ENCODE measurements around the gene EGF. TPM values are rescaled to one million over a fixed set of nuclear protein-coding genes. Genes with fewer than 3 reads are reported as not detected.

Gene EGF
- total and polyA plus RNA-seq, 3 donors from 2014 or later: 0.79 to 1.3 (median 0.87) TPM

DNA sequence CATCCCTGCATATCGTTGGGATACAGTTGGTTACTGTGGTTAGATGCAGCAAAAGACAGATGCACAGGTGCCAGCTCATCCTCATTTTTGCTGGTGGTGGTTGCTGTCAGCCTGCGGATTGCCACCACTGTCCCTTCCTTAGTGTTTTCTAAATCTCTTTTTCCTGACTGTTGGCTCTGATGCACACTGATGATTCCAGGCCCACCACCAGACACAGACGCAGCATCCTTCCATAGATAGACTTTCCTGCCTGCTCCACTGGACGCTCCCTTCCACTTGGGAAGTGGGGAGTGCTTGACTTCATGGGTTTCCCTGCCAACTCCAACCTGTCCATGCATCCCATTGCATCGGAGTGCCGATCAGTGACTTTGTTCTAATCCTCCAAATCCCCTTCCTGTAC is 101.5 kb downstream of the EGF start:
- Histone ChIP-seq H3K36me3 (ENCODE audit: low read depth, missing control alignments) (no peaks in the 10 kb centered on the region), H3K27ac (no peak overlapping the region), H3K27me3 (no peaks in the 10 kb centered on the region), H3K4me1 (no peaks in the 10 kb centered on the region), H3K4me3 (no peak overlapping the region), H3K9me3 (no peaks in the 10 kb centered on the region)
- no peak for DNase-seq
- no peak for TF ChIP-seq POLR2A (IDR thresholded peaks at IDR 0.05)
- TF ChIP-seq, protein P1, sequence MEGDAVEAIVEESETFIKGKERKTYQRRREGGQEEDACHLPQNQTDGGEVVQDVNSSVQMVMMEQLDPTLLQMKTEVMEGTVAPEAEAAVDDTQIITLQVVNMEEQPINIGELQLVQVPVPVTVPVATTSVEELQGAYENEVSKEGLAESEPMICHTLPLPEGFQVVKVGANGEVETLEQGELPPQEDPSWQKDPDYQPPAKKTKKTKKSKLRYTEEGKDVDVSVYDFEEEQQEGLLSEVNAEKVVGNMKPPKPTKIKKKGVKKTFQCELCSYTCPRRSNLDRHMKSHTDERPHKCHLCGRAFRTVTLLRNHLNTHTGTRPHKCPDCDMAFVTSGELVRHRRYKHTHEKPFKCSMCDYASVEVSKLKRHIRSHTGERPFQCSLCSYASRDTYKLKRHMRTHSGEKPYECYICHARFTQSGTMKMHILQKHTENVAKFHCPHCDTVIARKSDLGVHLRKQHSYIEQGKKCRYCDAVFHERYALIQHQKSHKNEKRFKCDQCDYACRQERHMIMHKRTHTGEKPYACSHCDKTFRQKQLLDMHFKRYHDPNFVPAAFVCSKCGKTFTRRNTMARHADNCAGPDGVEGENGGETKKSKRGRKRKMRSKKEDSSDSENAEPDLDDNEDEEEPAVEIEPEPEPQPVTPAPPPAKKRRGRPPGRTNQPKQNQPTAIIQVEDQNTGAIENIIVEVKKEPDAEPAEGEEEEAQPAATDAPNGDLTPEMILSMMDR (IDR thresholded peaks at IDR 0.05): no peak
- 81 to 99% methylated on average over 6 of the region's 6 CpGs for WGBS, 2 donors
- intact Hi-C loops (cut with DNase I; ENCODE audit: low total_unique reads): no loop called here

DNA sequence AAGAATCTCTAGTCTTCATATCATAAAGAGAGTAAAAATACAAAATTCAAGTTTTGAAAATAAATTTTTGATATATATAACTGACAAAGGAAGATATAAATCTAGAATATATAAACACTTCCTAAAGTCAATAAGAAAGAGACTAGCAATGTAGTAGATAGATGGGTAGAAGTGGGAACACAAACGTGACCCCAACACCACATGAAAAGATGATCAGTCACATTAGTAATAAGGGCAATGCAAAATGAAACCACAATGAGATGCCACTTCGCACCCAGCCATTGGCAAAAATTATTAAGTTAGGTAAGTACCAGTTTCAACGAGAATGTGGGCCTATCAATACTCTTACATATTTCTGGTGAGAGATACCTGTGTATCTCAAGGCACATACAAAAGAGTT is 106.5 kb downstream of the EGF start:
- Histone ChIP-seq H3K27me3 (no peaks in the 10 kb centered on the region), H3K27ac (no peak overlapping the region), H3K36me3 (ENCODE audit: low read depth, missing control alignments) (no peaks in the 10 kb centered on the region), H3K4me1 (no peaks in the 10 kb centered on the region), H3K9me3 (no peaks in the 10 kb centered on the region), H3K4me3 (no peak overlapping the region)
- WGBS, 2 donors: 90 to 91% methylated on average over 3 of the region's 3 CpGs
- TF ChIP-seq, protein P1 (IDR thresholded peaks at IDR 0.05): no peak
- no peak for TF ChIP-seq POLR2A (IDR thresholded peaks at IDR 0.05)
- DNase-seq: no peak
- intact Hi-C loops (cut with DNase I; ENCODE audit: low total_unique reads): no loop called here

DNA sequence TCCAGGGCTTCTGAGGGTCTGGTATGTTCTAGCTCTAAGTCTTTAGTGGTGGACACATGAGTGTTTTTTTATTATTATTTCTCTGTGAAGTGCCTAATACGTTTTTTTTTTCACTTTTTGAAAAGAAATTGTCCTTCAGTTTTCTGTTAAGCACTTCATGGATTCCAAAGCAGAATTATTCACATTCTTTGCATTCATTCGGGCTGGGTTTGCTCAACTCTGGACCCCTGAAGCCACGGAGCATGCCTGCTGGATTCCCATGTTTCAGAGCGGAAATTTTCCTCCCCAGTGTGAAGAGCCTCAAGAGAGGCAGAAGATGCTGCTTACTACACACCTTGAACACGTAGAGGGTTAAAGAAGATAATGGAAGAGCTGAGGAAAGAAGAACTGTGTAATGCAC is 107.5 kb downstream of the EGF start:
- no peak for DNase-seq
- H3K4me1 ChIP-seq: no peaks in the 10 kb centered on the region

DNA sequence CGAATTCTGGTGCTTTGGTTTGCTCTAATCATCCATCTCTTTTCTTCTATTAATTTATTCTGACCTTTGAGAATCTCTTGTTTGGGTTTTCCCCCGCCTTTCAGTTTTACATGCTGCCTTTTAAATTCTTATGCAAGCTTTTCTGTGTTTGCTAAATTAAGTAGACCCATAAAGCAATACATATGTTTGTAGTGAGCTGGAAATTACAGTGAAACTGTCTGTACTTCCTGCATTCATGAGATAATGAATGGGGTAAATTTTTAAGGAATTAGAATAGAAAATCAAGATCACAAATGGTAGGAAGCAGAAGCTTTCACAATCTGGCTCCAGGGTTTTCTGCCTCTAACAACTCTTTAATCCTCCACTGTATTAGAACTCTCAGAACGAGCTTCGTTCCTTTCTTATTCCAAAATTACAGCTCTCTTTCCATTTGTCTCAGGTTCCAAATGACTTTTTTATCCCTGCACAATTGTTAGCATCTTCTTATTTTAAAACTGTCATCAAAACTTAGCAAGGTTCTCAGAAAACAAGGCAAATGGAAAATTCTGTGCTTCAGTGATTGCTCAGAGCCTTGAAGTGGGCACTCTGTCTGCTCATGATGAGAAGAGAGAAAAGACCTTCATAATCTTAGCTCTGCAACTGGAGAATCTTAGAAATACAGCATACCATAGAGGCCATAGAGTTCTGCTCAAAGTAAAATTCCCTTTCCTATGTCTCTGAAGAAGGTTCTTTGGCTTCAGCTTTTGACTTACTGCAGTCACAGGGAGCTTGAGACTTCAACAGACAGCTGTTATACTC is 108.2 kb downstream of the EGF start:
- no peaks in the 10 kb centered on the region for H3K4me1 ChIP-seq
- H3K9me3 ChIP-seq: no peaks in the 10 kb centered on the region
- no peak for DNase-seq
- intact Hi-C loops (cut with DNase I; ENCODE audit: low total_unique reads): no loop called here
- TF ChIP-seq, protein P1 (IDR thresholded peaks at IDR 0.05): no peak
- no peak for TF ChIP-seq POLR2A (IDR thresholded peaks at IDR 0.05)
- no peak overlapping the region for H3K27ac ChIP-seq
- H3K27me3 ChIP-seq: no peaks in the 10 kb centered on the region
- no peak overlapping the region for H3K4me3 ChIP-seq
- no peaks in the 10 kb centered on the region for H3K36me3 ChIP-seq (ENCODE audit: low read depth, missing control alignments)
- WGBS, 2 donors: 81 to 82% methylated on average over 4 of the region's 4 CpGs

More for the DNA sequence above, 107.5 kb downstream of the EGF start:
- 34 to 57% methylated on average over 5 of the region's 5 CpGs for WGBS, 2 donors
- Histone ChIP-seq H3K27ac (no peak overlapping the region), H3K36me3 (ENCODE audit: low read depth, missing control alignments) (no peaks in the 10 kb centered on the region), H3K9me3 (no peaks in the 10 kb centered on the region), H3K27me3 (no peaks in the 10 kb centered on the region), H3K4me3 (no peak overlapping the region)
- TF ChIP-seq, protein P1 (IDR thresholded peaks at IDR 0.05): no peak
- TF ChIP-seq POLR2A (IDR thresholded peaks at IDR 0.05): no peak
- intact Hi-C loops (cut with DNase I; ENCODE audit: low total_unique reads): no loop called here

DNA sequence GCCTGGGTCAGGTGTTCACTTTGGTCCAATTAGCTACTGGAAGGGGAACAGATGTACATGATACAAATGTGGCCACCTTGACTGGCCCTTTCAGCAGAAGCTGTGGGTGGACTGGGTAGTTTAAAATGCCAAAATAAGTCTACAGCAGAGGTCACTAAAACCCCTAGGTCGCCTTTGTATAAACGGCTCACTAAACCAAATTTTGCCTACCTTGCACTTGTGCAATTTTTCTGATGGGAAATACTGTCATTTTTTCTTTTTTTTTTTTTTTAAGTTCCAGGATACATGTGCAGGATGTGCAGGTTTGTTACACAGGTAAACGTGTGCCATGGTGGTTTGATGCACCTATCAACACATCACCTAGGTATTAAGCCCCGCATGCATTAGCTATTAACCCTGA is 109.8 kb downstream of the EGF start:
- TF ChIP-seq POLR2A (IDR thresholded peaks at IDR 0.05): no peak
- TF ChIP-seq, protein P1 (IDR thresholded peaks at IDR 0.05): no peak
- DNase-seq: no peak
- intact Hi-C loops (cut with DNase I; ENCODE audit: low total_unique reads): no loop called here
- Histone ChIP-seq H3K4me3 (no peak overlapping the region), H3K27ac (no peak overlapping the region), H3K27me3 (no peaks in the 10 kb centered on the region), H3K36me3 (ENCODE audit: low read depth, missing control alignments) (no peaks in the 10 kb centered on the region), H3K9me3 (no peaks in the 10 kb centered on the region), H3K4me1 (no peaks in the 10 kb centered on the region)
- WGBS, 2 donors: 86 to 94% methylated on average over 4 of the region's 4 CpGs

Measured in testis (tissue), 3 donors.